HG02642 (cell line): ENCODE results near the gene GPATCH2.
"Not testable (repeated sequence)": the region's sequence is repeated elsewhere in the genome, so short reads cannot be mapped to it uniquely, and the experiment has no call there.

ENCODE experiments used
- ATAC-seq: cut with Tn5 transposase; IDR thresholded peaks from one replicate; pipeline ENCODE4 v1.9.1; 2021; ENCODE audit warnings: mild to moderate bottlenecking; ENCODE audit not compliant: unreplicated experiment, poor library complexity

The GPATCH2 gene

DNA sequence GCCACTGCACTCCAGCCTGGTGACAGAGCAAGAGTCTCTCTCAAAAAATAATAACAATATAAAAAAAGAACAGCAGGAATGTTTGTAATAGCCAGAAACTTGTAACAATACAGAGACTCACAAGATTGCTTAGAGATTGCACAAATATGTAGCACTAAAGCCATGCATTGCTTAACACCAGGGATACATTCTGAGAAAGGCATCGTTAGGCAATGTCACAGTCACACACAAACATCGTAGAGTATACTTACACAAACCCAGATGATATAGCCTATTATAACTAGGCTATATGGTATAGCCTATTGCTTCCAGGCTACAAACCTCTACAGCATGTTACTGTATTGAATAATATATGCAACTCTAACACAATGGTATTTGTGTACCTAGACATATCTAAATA is 45.3 kb downstream of the GPATCH2 start:
- ATAC-seq, result no peak

- ATAC-seq, result not testable (repeated sequence)
Measured at GRCh38 chr1:217584286-217584811, 46.5 kb downstream of the GPATCH2 start.

GRCh38 chr1:217577336-217577735 is 53.6 kb downstream of the GPATCH2 start:
- no peak for ATAC-seq

- ATAC-seq, result no peak
Measured at GRCh38 chr1:217574265-217574949, 56.5 kb downstream of the GPATCH2 start.

- no peak for ATAC-seq
Measured at GRCh38 chr1:217569021-217569420, 61.9 kb downstream of the GPATCH2 start.

- ATAC-seq, result no peak
Measured at GRCh38 chr1:217568200-217568599, 62.7 kb downstream of the GPATCH2 start.

DNA sequence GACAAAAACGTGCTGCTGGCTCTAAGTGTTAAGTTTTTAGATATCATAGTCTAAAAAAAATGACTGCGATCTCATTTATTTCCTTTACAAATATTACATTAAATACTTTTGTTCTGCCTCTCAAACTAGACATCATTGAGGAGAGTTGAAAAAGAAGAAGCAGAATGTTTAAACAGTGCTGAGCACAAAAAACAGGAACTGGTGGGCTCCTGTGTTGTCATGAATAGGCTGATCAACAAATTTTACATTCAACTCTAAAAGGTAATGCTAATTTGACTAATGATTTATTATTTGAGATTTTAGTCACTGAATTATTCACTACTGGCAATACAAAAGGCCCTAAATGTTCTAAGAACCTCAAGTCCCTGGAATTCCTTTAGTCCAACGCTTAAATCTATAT is 66.1 kb downstream of the GPATCH2 start:
- ATAC-seq, result no peak

DNA sequence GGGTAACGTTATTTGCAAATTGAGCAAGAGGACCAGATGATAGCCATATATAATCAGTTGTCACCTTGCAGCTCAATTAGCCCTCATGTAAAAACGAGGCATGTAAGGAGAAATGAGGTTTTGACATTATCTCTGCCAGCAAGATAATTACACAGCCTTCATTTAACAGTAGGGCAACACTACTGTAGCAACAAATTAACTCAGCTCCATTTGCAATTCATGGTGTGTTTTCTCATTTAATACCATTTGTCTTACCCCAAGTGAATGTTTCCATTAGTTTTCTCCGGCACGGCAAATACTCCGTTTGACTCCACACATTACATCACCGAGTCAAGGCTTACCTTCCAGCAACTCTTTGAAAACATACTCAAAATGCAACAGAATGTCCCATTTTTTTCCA is 66.7 kb downstream of the GPATCH2 start:
- ATAC-seq, result no peak

DNA sequence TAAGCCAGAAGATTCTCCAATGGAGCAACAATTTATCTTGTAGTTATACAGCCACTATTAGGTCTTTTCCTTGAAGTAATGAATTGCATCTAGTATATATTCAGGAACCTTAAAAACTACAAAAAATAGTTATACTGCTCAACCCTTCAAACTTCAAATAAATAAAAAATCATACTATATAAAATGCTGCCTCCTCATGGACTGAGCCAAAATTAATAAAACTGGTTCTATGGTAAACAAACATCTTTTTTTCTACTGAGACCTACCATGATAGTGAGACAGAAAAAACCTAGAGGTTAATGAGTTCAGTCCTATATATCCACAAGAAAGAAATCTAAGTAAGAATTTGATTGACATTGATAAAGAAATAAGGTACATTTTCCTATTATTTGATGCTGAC is 67.7 kb downstream of the GPATCH2 start:
- no peak for ATAC-seq

GRCh38 chr1:217562229-217562878 is 68.5 kb downstream of the GPATCH2 start:
- ATAC-seq, result no peak

GRCh38 chr1:217561446-217561845 is 69.4 kb downstream of the GPATCH2 start:
- no peak for ATAC-seq

GRCh38 chr1:217554849-217555248 is 76.0 kb downstream of the GPATCH2 start:
- no peak for ATAC-seq

- no peak for ATAC-seq
Measured at GRCh38 chr1:217553949-217554509, 76.9 kb downstream of the GPATCH2 start.

DNA sequence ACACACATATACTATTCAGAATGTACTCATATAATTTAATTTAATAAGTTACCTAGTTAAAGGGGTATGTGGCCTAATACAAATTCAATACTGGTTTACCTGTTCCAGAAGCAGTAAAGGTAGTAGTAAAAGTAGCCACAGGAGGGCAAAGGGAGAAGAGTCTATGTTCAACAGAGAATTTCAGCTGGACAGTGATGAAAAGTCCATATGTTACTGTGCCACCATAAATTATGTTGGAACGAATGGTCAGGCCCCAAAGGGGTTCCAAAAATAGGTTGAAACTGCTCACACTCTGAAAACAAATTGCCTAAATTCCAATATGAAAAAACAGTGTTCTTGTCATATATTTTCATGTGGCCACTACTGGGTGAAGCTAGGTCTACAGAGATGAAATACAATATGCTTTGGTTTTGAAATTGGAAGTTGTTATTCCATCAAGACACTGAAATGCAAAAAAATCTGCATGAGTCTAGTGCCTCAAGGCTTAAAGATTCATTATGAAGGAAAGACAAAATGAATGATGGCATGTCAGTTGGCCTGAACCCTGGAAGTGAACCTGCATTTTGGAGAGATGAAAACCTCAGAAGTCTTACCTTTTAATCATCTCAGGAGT is 78.4 kb downstream of the GPATCH2 start:
- ATAC-seq, result no peak

GRCh38 chr1:217542837-217543236 is 88.1 kb downstream of the GPATCH2 start:
- peak; percentile 98 for ATAC-seq

- peak; percentile 12 for ATAC-seq
Measured at GRCh38 chr1:217542136-217542777, 88.6 kb downstream of the GPATCH2 start.

GRCh38 chr1:217540321-217540720 is 90.6 kb downstream of the GPATCH2 start:
- no peak for ATAC-seq

DNA sequence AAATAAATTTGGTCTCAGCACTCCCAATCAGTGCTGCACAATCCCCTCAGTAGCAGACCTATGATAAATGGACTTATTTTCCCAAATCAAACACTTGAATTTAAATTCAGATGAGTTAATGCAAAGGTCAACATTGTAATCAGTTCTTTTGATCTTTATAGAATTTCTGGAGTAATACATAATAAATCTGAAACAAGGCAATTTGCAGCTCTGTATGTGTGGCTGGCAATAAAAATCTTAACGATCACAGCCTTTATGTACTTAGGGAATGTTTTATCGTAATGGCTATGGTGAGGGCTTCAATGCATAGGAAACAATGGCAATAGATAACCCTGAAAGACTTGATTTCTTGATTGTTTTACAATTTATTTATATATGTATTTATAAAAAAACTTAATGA is 91.4 kb downstream of the GPATCH2 start:
- ATAC-seq, result no peak

DNA sequence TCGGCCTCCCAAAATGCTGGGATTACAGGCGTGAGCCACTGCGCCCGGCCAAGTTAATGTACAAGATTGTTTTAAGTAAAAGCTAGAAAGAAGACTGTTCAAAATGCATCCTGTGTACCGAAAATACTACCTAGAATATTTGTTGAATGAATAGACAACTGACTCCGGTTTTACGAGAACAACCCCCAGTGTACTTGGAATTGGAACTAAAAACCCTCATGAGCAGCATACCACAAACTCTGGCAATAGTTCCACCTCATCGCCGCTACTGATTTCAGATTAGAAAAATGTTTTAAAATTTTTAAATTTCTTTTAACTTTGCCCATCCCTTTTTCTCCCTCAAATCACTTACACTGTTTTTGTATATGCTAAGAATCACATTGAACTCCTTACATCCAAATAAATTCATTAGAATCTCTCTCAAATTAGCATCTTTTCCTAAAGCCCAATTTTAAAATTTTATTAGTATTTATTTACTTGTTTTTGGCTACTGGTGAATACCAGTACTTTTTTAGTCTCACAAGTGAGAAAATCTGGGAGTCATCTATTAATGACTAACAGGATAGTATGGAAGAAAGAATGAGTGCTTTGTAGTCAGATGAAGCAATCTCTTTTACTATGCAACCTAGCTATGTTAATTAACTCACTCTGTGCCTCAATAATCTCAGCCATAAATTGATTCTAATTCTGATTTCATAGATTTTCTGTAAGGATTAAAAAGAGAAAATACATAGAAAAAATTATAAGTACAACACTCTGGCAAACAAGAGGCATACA is 95.1 kb downstream of the GPATCH2 start:
- ATAC-seq, result no peak

DNA sequence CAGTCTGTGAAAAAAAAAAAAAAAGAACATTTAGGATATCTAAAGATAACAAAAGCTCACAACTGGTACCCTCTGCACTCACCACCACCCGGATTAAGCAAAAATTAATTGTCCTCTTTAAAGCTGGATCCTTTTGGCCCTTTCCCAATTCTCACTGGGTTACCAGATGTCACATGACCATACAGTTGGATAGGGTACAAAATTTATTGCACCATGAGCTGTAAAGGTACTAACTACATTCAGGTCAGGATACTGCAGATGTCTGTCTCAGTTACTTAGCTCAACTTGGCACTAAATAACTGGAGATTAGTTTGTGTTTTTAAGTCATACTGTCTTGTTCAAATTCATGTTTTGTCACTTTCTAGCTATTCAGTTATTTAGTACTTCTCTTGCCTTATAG is 96.3 kb downstream of the GPATCH2 start:
- no peak for ATAC-seq
